Panc1 (cell line): Measurements from ENCODE around the gene TBCD. TPM values are rescaled to one million over a fixed set of nuclear protein-coding genes. Genes with fewer than 3 reads are reported as not detected.

Experiments
- ATAC-seq: fragments of 200-7000 bp; cut with Tn5 transposase; 2 replicates; pipeline ENCODE4 v1.9.1; 2020; ENCODE audit warnings: mild to moderate bottlenecking, moderate library complexity
- BruUV-seq: library from RNA; stranded (reverse); fragments of 400-500 nt; replicated peaks from 2 replicates; lab custom pipeline; 2021; lab: Mats Ljungman, UMichigan
- CTCF ChIA-PET: fragments of 300-600 bp; sonication (Branson Sonifier 250); formaldehyde crosslinking; loops from one replicate; lab custom pipeline; 2022; ENCODE audit warnings: antibody characterized with exemption; lab: Charles Lee
- POLR2A ChIA-PET: fragments of 300-600 bp; sonication (Branson Sonifier 250); formaldehyde crosslinking; loops from one replicate; lab custom pipeline; 2022; ENCODE audit warnings: antibody characterized with exemption; lab: Charles Lee
- DNase-seq: peaks from one replicate; pipeline ENCODE4 v3.0.0-alpha.2; 2010; ENCODE audit warnings: low read depth, low spot score
- H3K27ac ChIP-seq: 2 replicates; pipeline ENCODE4 v1.5.1; 2011; ENCODE audit warnings: mild to moderate bottlenecking, low read length, inconsistent platforms
- H3K27me3 ChIP-seq: fragments of 200-500 bp; sonication (Bioruptor generic); 2 replicates; pipeline ENCODE4 v1.6.0; 2014; ENCODE audit warnings: low read length, inconsistent platforms; ENCODE audit not compliant: control insufficient read depth, insufficient read depth
- H3K36me3 ChIP-seq: fragments of 200-500 bp; sonication (Bioruptor generic); 2 replicates; pipeline ENCODE4 v1.5.1; 2014; ENCODE audit warnings: inconsistent platforms, mild to moderate bottlenecking, low read length, moderate library complexity; ENCODE audit not compliant: control insufficient read depth, insufficient read depth
- H3K4me1 ChIP-seq: 2 replicates; pipeline ENCODE4 v1.5.1; 2011; ENCODE audit warnings: inconsistent platforms, mild to moderate bottlenecking, low read length, moderate library complexity; ENCODE audit not compliant: control insufficient read depth, insufficient read depth
- H3K4me3 ChIP-seq, 2 experiments: 2 replicates each; pipeline ENCODE4 v1.5.1; 2011 to 2012; ENCODE audit warnings: low read depth in 2 of 2, low read length in 2 of 2, mild to moderate bottlenecking in 2 of 2, inconsistent platforms in 1 of 2, moderate library complexity in 1 of 2
- H3K9me3 ChIP-seq: fragments of 200-500 bp; sonication (Bioruptor generic); 2 replicates; pipeline ENCODE4 v1.5.1; 2014; ENCODE audit warnings: low read depth, mild to moderate bottlenecking, inconsistent platforms, low read length, moderate library complexity; ENCODE audit not compliant: control insufficient read depth, insufficient read depth
- CTCF ChIP-seq: fragments of 450-650 bp; IDR thresholded peaks from 2 replicates; pipeline ENCODE4 v1.5.1; 2017; ENCODE audit warnings: mild to moderate bottlenecking
- POLR2AphosphoS5 ChIP-seq: IDR thresholded peaks from 2 replicates; pipeline ENCODE4 v1.6.1; 2012; ENCODE audit warnings: mild to moderate bottlenecking, low read depth, low read length, moderate library complexity
- REST ChIP-seq, 2 experiments: IDR thresholded peaks; 2 replicates each; pipeline ENCODE4 v1.6.1; 2011 to 2012; ENCODE audit warnings: low read depth in 2 of 2, control low read depth in 1 of 2, low read length in 1 of 2, mild to moderate bottlenecking in 1 of 2, moderate library complexity in 1 of 2; ENCODE audit not compliant: insufficient read depth in 1 of 2
- SIN3A ChIP-seq: IDR thresholded peaks from 2 replicates; pipeline ENCODE4 v1.6.1; 2012; ENCODE audit warnings: low read depth, mild to moderate bottlenecking, low read length, moderate library complexity, borderline replicate concordance; ENCODE audit not compliant: insufficient read depth
- TCF7L2 ChIP-seq: IDR thresholded peaks from 2 replicates; pipeline ENCODE4 v1.6.1; 2011; ENCODE audit warnings: mild to moderate bottlenecking, low read depth, low read length, inconsistent platforms
- in situ Hi-C: cut with HindIII; loops from 2 replicates; pipeline ENCODE4 v1.10.0; 2016; ENCODE audit warnings: low sequenced_read_pairs, low pct_unique_long_range_greater_than_20kb
- intact Hi-C: fragments of 100-400 bp; cut with micrococcal nuclease; formaldehyde crosslinking; loops from one replicate; pipeline ENCODE4 v1.10.0; 2022; ENCODE audit not compliant: unreplicated experiment
- total RNA-seq: library from RNA; stranded (reverse); gene quantifications from one replicate; pipeline ENCODE4 v1.2.1, GENCODE V29; 2021; ENCODE audit not compliant: unreplicated experiment

The TBCD gene
- total RNA-seq, 1 experiment from 2014 or later: 186 TPM

GRCh38 chr17:82780971-82781893 is 29.4 kb downstream of the TBCD start:
- no peaks in the 10 kb centered on the region for H3K27me3 ChIP-seq
- no peak overlapping the region for H3K27ac ChIP-seq
- no peak overlapping the region for H3K4me3 ChIP-seq
- ChIA-PET POLR2A (interaction anchor here (0.6 kb wide), 1 partner anchor 141 kb away, joined by 16 read pairs; no protein-coding TSS in a partner anchor), CTCF (interaction anchor here (0.6 to 1.9 kb wide), 3 partner anchors 113 to 187 kb away, joined by 4 to 9 read pairs (median 6); no protein-coding TSS in a partner anchor)
- intact Hi-C loops (no loop called here), in situ Hi-C loops (no loop called here)
- no peaks in the 10 kb centered on the region for H3K4me1 ChIP-seq
- no peak for TF ChIP-seq TCF7L2
- ATAC-seq (peak; percentile 68), DNase-seq (no peak)
- BruUV-seq: no TSS peak
- peaks cover 9% of the 10 kb centered on the region for H3K36me3 ChIP-seq
- H3K9me3 ChIP-seq: no peaks in the 10 kb centered on the region

- H3K9me3 ChIP-seq: no peaks in the 10 kb centered on the region
- H3K36me3 ChIP-seq: peaks cover 9% of the 10 kb centered on the region
- DNase-seq (peak; percentile 24), ATAC-seq (peak; percentile 97)
- ChIA-PET CTCF (interaction anchor here (0.6 to 1.9 kb wide), 3 partner anchors 114 to 188 kb away, joined by 4 to 9 read pairs (median 6); no protein-coding TSS in a partner anchor), POLR2A (no interaction called here)
- no peaks in the 10 kb centered on the region for H3K27me3 ChIP-seq
- H3K4me3 ChIP-seq: no peak overlapping the region
- H3K4me1 ChIP-seq: no peaks in the 10 kb centered on the region
- TF ChIP-seq TCF7L2 (no peak), CTCF (peak; percentile 98)
- BruUV-seq: no TSS peak
- in situ Hi-C loops (no loop called here), intact Hi-C loops (no loop called here)
- H3K27ac ChIP-seq: no peak overlapping the region
Observed at GRCh38 chr17:82781894-82782274, 30.0 kb downstream of the TBCD start.

GRCh38 chr17:82782657-82783207 is 30.9 kb downstream of the TBCD start:
- Histone ChIP-seq H3K36me3 (peaks cover 9% of the 10 kb centered on the region), H3K9me3 (no peaks in the 10 kb centered on the region), H3K27ac (no peak overlapping the region), H3K27me3 (no peaks in the 10 kb centered on the region), H3K4me3 (no peak overlapping the region), H3K4me1 (no peaks in the 10 kb centered on the region)
- TF ChIP-seq CTCF: no peak
- TF ChIP-seq SIN3A: no peak
- no peak for TF ChIP-seq TCF7L2
- TF ChIP-seq POLR2AphosphoS5: no peak
- no peak for TF ChIP-seq REST (IDR thresholded peaks at IDR 0.05; ENCODE audit: insufficient read depth in 1 of 2, low read depth in 2 of 2, low read length in 1 of 2)
- intact Hi-C loops (no loop called here), in situ Hi-C loops (no loop called here)
- no peak for ATAC-seq
- DNase-seq: no peak
- no TSS peak for BruUV-seq
- POLR2A ChIA-PET: no interaction called here
- CTCF ChIA-PET: no interaction called here
